Endodermal cell (in vitro differentiated cells): ENCODE data around the gene RPS23. TPM values are rescaled to one million over a fixed set of nuclear protein-coding genes. Genes with fewer than 3 reads are reported as not detected.

ENCODE experiments used
- DNase-seq: peaks from one replicate; pipeline ENCODE4 v3.0.0-alpha.2; 2017
- H3K27ac ChIP-seq: 2 replicates; pipeline ENCODE4 v1.5.1; 2013; ENCODE audit warnings: mild to moderate bottlenecking, low read depth, low read length, moderate library complexity
- H3K27me3 ChIP-seq: 2 replicates; pipeline ENCODE4 v1.6.1; 2013; ENCODE audit warnings: mild to moderate bottlenecking, low read length, moderate library complexity; ENCODE audit not compliant: insufficient read depth, control insufficient read depth, poor library complexity, severe bottlenecking
- H3K36me3 ChIP-seq: 2 replicates; pipeline ENCODE4 v1.7.0; 2013; ENCODE audit warnings: mild to moderate bottlenecking, low read length, moderate library complexity; ENCODE audit not compliant: control insufficient read depth, insufficient read depth
- H3K4me1 ChIP-seq: one replicate; pipeline ENCODE4 v1.7.0; 2013; ENCODE audit warnings: low read length; ENCODE audit not compliant: control insufficient read depth, insufficient read depth
- H3K4me3 ChIP-seq: 2 replicates; pipeline ENCODE4 v1.5.1; 2013; ENCODE audit warnings: mild to moderate bottlenecking, low read length, moderate library complexity
- H3K9ac ChIP-seq: 2 replicates; pipeline ENCODE4 v1.6.1; 2013; ENCODE audit warnings: mild to moderate bottlenecking, low read length, moderate library complexity; ENCODE audit not compliant: poor library complexity, severe bottlenecking; ENCODE audit errors: extremely low read depth
- H3K9me3 ChIP-seq: 2 replicates; pipeline ENCODE4 v1.6.1; 2013; ENCODE audit warnings: mild to moderate bottlenecking, low read length, moderate library complexity; ENCODE audit not compliant: control insufficient read depth
- H3K27ac Mint-ChIP-seq: 2 replicates; pipeline ENCODE4 v1.8.0; 2020; ENCODE audit warnings: mixed read lengths
- H3K27me3 Mint-ChIP-seq: 2 replicates; pipeline ENCODE4 v1.8.0; 2021; ENCODE audit warnings: mild to moderate bottlenecking, mixed read lengths; ENCODE audit not compliant: insufficient read depth
- H3K36me3 Mint-ChIP-seq: 2 replicates; pipeline ENCODE4 v1.8.0; 2020; ENCODE audit warnings: low read depth, mixed read lengths
- H3K4me1 Mint-ChIP-seq: 2 replicates; pipeline ENCODE4 v1.8.0; 2020; ENCODE audit warnings: mixed read lengths
- H3K4me3 Mint-ChIP-seq: 2 replicates; pipeline ENCODE4 v1.8.0; 2020; ENCODE audit warnings: mild to moderate bottlenecking, moderate library complexity, mixed read lengths
- H3K9me3 Mint-ChIP-seq: 2 replicates; pipeline ENCODE4 v1.8.0; 2020; ENCODE audit warnings: mild to moderate bottlenecking, mixed read lengths
- CTCF ChIP-seq: fragments of 200-600 bp; sonication (generic); conservative IDR thresholded peaks from 2 replicates; pipeline ENCODE4 v1.5.0; 2021; ENCODE audit warnings: antibody characterized with exemption, mild to moderate bottlenecking
- WGBS, 2 experiments: methylation state at CpG; one replicate each; pipeline versions ENCODE4 v1.1.5 to v1.1.7; 2013; ENCODE audit warnings: missing lambda C conversion rate in 2 of 2, mixed read lengths in 1 of 2; ENCODE audit not compliant: insufficient coverage in 1 of 2, insufficient read length in 1 of 2; 5-methylcytosine and 5-hydroxymethylcytosine counted together
- total RNA-seq, 2 donors: library from RNA; stranded (reverse); fragmentation: NEBNext Ultra II Directional in 1 of 2; extraction: Animal tissue kit (Norgen Biotek cat#: 25700) in 1 of 2; gene quantifications; 2 replicates in 1 of 2; 3 replicates in 1 of 2; pipeline ENCODE4 v1.2.1, GENCODE V29; 2021

RPS23 gene
- total RNA-seq, 2 donors from 2014 or later, result 2,365 to 2,370 TPM

- Histone ChIP-seq H3K27ac (no peak overlapping the region), H3K36me3 (no peaks in the 10 kb centered on the region), H3K27me3 (no peaks in the 10 kb centered on the region), H3K9ac (no peak overlapping the region), H3K4me3 (no peak overlapping the region), H3K9me3 (peaks cover 17% of the 10 kb centered on the region), H3K4me1 (peaks cover 5% of the 10 kb centered on the region)
- peaks cover 5% of the 10 kb centered on the region for H3K27me3 Mint-ChIP-seq
- H3K27ac Mint-ChIP-seq, result no peak overlapping the region
- H3K36me3 Mint-ChIP-seq, result peaks cover 6% of the 10 kb centered on the region
- TF ChIP-seq CTCF, result peak; percentile 28
- peaks cover 16% of the 10 kb centered on the region for H3K9me3 Mint-ChIP-seq
- 78 to 88% methylated on average over 3 of the region's 3 CpGs for WGBS, 2 experiments
- H3K4me3 Mint-ChIP-seq, result no peak overlapping the region
- no peak for DNase-seq
- H3K4me1 Mint-ChIP-seq, result peaks cover 24% of the 10 kb centered on the region
Measured at GRCh38 chr5:82307451-82307850, 29.3 kb upstream of the RPS23 start.

- Mint-ChIP-seq H3K27me3 (peaks cover 5% of the 10 kb centered on the region), H3K27ac (no peak overlapping the region), H3K4me3 (no peak overlapping the region), H3K4me1 (peaks cover 21% of the 10 kb centered on the region), H3K9me3 (peaks cover 16% of the 10 kb centered on the region), H3K36me3 (peaks cover 6% of the 10 kb centered on the region)
- H3K4me1 ChIP-seq, result peaks cover 5% of the 10 kb centered on the region
- no peak overlapping the region for H3K27ac ChIP-seq
- H3K27me3 ChIP-seq, result no peaks in the 10 kb centered on the region
- no peak overlapping the region for H3K4me3 ChIP-seq
- no peak overlapping the region for H3K9ac ChIP-seq
- H3K9me3 ChIP-seq, result peaks cover 17% of the 10 kb centered on the region
- 49 to 50% methylated on average over 1 to 2 of the region's 2 CpGs for WGBS, 2 experiments
- DNase-seq, result no peak
- H3K36me3 ChIP-seq, result no peaks in the 10 kb centered on the region
- TF ChIP-seq CTCF, result no peak
Measured at GRCh38 chr5:82306151-82306550, 28.0 kb upstream of the RPS23 start.

- no peak overlapping the region for H3K4me3 Mint-ChIP-seq
- H3K9me3 ChIP-seq, result no peaks in the 10 kb centered on the region
- no peak overlapping the region for H3K27ac ChIP-seq
- 100% methylated on average over 3 of the region's 3 CpGs; no CpG with 5 or more reads in 1 of the 2 experiments for WGBS, 2 experiments
- H3K4me1 Mint-ChIP-seq, result peaks cover 9% of the 10 kb centered on the region
- no peak for DNase-seq
- H3K4me1 ChIP-seq, result no peaks in the 10 kb centered on the region
- peaks cover 3% of the 10 kb centered on the region for H3K9me3 Mint-ChIP-seq
- H3K27ac Mint-ChIP-seq, result no peak overlapping the region
- no peaks in the 10 kb centered on the region for H3K36me3 Mint-ChIP-seq
- H3K27me3 ChIP-seq, result no peaks in the 10 kb centered on the region
- H3K36me3 ChIP-seq, result no peaks in the 10 kb centered on the region
- H3K9ac ChIP-seq, result no peak overlapping the region
- no peak overlapping the region for H3K4me3 ChIP-seq
- peaks cover 5% of the 10 kb centered on the region for H3K27me3 Mint-ChIP-seq
- no peak for TF ChIP-seq CTCF
Measured at GRCh38 chr5:82301190-82301589, 23.0 kb upstream of the RPS23 start.
